Measurements from ENCODE around the gene MAF. TPM values are rescaled to one million over a fixed set of nuclear protein-coding genes. Genes with fewer than 3 reads are reported as not detected.

MAF gene
- total RNA-seq, 1 experiment from 2014 or later: 4.9 TPM

GRCh38 chr16:79639576-79640311 lies 39.2 kb upstream of the MAF start:
- H3K27ac Mint-ChIP-seq: no peak overlapping the region
- H2BK5ac ChIP-seq (ENCODE audit: insufficient read length, low read length): no peak overlapping the region
- H3K27me3 ChIP-seq (ENCODE audit: insufficient read depth, low read length): no peaks in the 10 kb centered on the region
- H2BK120ac ChIP-seq (ENCODE audit: low read depth, low read length, poor library complexity, severe bottlenecking): no peak overlapping the region
- H3K23me2 ChIP-seq (ENCODE audit: insufficient read length, low read depth, low read length, poor library complexity, severe bottlenecking): no peaks in the 10 kb centered on the region
- no peak overlapping the region for H3K14ac ChIP-seq (ENCODE audit: insufficient read depth, low read length)
- H3K18ac ChIP-seq (ENCODE audit: insufficient read length, low read depth, low read length): no peak overlapping the region
- H2BK20ac ChIP-seq (ENCODE audit: low read depth, low read length, poor library complexity, severe bottlenecking): no peak overlapping the region
- no peak overlapping the region for H4K91ac ChIP-seq (ENCODE audit: insufficient read length, low read depth, low read length)
- no peak overlapping the region for H2AFZ ChIP-seq (ENCODE audit: low read length)
- WGBS (ENCODE audit: extremely low coverage, insufficient read length, low lambda C conversion rate): no CpG with 5 or more reads among the region's 13 CpGs
- H3K4me2 ChIP-seq (ENCODE audit: insufficient read depth, insufficient read length, low read length): no peak overlapping the region
- H3K23ac ChIP-seq (ENCODE audit: insufficient read length, low read depth, low read length): no peak overlapping the region
- no peaks in the 10 kb centered on the region for H3K79me2 ChIP-seq (ENCODE audit: insufficient read depth, low read length)
- H2AK5ac ChIP-seq (ENCODE audit: insufficient read length, low read length): no peak overlapping the region
- H3K4me3 Mint-ChIP-seq: no peak overlapping the region
- no peaks in the 10 kb centered on the region for H3K4me1 ChIP-seq (ENCODE audit: insufficient read depth, low read length)
- H3K79me1 ChIP-seq (ENCODE audit: insufficient read depth, low read depth, low read length, poor library complexity, severe bottlenecking): no peaks in the 10 kb centered on the region
- no peak overlapping the region for H2BK15ac ChIP-seq (ENCODE audit: low read depth, low read length)
- no peaks in the 10 kb centered on the region for H3K27me3 Mint-ChIP-seq (ENCODE audit: low read depth)
- TF ChIP-seq, protein P1, sequence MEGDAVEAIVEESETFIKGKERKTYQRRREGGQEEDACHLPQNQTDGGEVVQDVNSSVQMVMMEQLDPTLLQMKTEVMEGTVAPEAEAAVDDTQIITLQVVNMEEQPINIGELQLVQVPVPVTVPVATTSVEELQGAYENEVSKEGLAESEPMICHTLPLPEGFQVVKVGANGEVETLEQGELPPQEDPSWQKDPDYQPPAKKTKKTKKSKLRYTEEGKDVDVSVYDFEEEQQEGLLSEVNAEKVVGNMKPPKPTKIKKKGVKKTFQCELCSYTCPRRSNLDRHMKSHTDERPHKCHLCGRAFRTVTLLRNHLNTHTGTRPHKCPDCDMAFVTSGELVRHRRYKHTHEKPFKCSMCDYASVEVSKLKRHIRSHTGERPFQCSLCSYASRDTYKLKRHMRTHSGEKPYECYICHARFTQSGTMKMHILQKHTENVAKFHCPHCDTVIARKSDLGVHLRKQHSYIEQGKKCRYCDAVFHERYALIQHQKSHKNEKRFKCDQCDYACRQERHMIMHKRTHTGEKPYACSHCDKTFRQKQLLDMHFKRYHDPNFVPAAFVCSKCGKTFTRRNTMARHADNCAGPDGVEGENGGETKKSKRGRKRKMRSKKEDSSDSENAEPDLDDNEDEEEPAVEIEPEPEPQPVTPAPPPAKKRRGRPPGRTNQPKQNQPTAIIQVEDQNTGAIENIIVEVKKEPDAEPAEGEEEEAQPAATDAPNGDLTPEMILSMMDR (conservative IDR thresholded peaks at IDR 0.05): no peak
- H3K56ac ChIP-seq (ENCODE audit: insufficient read length, low read depth, low read length): no peak overlapping the region
- no peak overlapping the region for H2BK12ac ChIP-seq (ENCODE audit: insufficient read length, low read depth, low read length)
- H4K8ac ChIP-seq (replicated peaks; ENCODE audit: insufficient read length, low read depth, low read length): no peak overlapping the region
- H3K4me1 Mint-ChIP-seq: no peaks in the 10 kb centered on the region
- H3K4ac ChIP-seq (ENCODE audit: low read depth, low read length): no peak overlapping the region
- no peaks in the 10 kb centered on the region for H3K9me3 Mint-ChIP-seq
- H3K9me3 ChIP-seq (ENCODE audit: control insufficient read depth, low read depth, low read length): no peaks in the 10 kb centered on the region
- H3T11ph ChIP-seq (ENCODE audit: low read length): no peak overlapping the region
- DNase-seq: no peak
- H3K36me3 Mint-ChIP-seq (ENCODE audit: insufficient read depth in 1 of 3, low read depth in 3 of 3): no peaks in the 10 kb centered on the region
- H3K27ac ChIP-seq (ENCODE audit: insufficient read length, low read depth, low read length): no peak overlapping the region
- H4K20me1 ChIP-seq (ENCODE audit: control insufficient read depth, insufficient read depth, insufficient read length): no peaks in the 10 kb centered on the region
- H3K9ac ChIP-seq (ENCODE audit: extremely low read depth, insufficient read length, low read length): no peak overlapping the region
- no peak overlapping the region for H4K5ac ChIP-seq (ENCODE audit: insufficient read length, low read depth, low read length)
